GM06990 (cell line): ENCODE results near the gene COL16A1.

Experiments
- DNase-seq: peaks from one replicate; pipeline ENCODE4 v3.0.0-alpha.2; 2011; ENCODE audit not compliant: insufficient read length; ENCODE audit errors: extremely low read depth
- H3K27me3 ChIP-seq: replicated peaks from 2 replicates; pipeline ENCODE4 v1.6.0; 2011; ENCODE audit warnings: low read length; ENCODE audit not compliant: control insufficient read depth, insufficient read depth
- H3K36me3 ChIP-seq: 2 replicates; pipeline ENCODE4 v1.5.1; 2011; ENCODE audit warnings: low read length; ENCODE audit not compliant: control insufficient read depth, insufficient read depth
- H3K4me3 ChIP-seq: replicated peaks from 2 replicates; pipeline ENCODE4 v1.5.1; 2011; ENCODE audit warnings: low read depth, mild to moderate bottlenecking, control low read depth, low read length
- CTCF ChIP-seq: IDR thresholded peaks from 2 replicates; pipeline ENCODE4 v1.5.1; 2011; ENCODE audit warnings: low read length, control low read depth, mild to moderate bottlenecking, inconsistent platforms; ENCODE audit not compliant: insufficient read depth, poor library complexity, severe bottlenecking

COL16A1 gene

GRCh38 chr1:31653717-31654473, 49.9 kb downstream of the COL16A1 start:
- no peak for TF ChIP-seq CTCF
- Histone ChIP-seq H3K4me3 (no peak overlapping the region), H3K36me3 (no peaks in the 10 kb centered on the region), H3K27me3 (no peaks in the 10 kb centered on the region)
- DNase-seq, result no peak

GRCh38 chr1:31652891-31653499, 50.8 kb downstream of the COL16A1 start:
- no peaks in the 10 kb centered on the region for H3K27me3 ChIP-seq
- TF ChIP-seq CTCF, result no peak
- DNase-seq, result no peak
- no peak overlapping the region for H3K4me3 ChIP-seq
- no peaks in the 10 kb centered on the region for H3K36me3 ChIP-seq

GRCh38 chr1:31651766-31652165, 52.1 kb downstream of the COL16A1 start:
- no peak overlapping the region for H3K4me3 ChIP-seq
- TF ChIP-seq CTCF, result no peak
- H3K27me3 ChIP-seq, result no peaks in the 10 kb centered on the region
- no peaks in the 10 kb centered on the region for H3K36me3 ChIP-seq
- DNase-seq, result no peak

GRCh38 chr1:31651089-31651420, 52.8 kb downstream of the COL16A1 start:
- H3K4me3 ChIP-seq, result no peak overlapping the region
- no peak for TF ChIP-seq CTCF
- no peaks in the 10 kb centered on the region for H3K36me3 ChIP-seq
- H3K27me3 ChIP-seq, result no peaks in the 10 kb centered on the region
- no peak for DNase-seq

GRCh38 chr1:31650161-31651088, 53.4 kb downstream of the COL16A1 start:
- Histone ChIP-seq H3K36me3 (no peaks in the 10 kb centered on the region), H3K4me3 (no peak overlapping the region), H3K27me3 (no peaks in the 10 kb centered on the region)
- TF ChIP-seq CTCF, result no peak
- no peak for DNase-seq
